GM19099 (cell line): ENCODE measurements around the gene NCSTN.

Experiments
- POLR2A ChIP-seq: IDR thresholded peaks from 3 replicates; pipeline ENCODE4 v1.6.1; 2011; ENCODE audit warnings: low read depth; ENCODE audit not compliant: insufficient read length; ENCODE audit errors: extremely low read depth

Gene NCSTN

DNA sequence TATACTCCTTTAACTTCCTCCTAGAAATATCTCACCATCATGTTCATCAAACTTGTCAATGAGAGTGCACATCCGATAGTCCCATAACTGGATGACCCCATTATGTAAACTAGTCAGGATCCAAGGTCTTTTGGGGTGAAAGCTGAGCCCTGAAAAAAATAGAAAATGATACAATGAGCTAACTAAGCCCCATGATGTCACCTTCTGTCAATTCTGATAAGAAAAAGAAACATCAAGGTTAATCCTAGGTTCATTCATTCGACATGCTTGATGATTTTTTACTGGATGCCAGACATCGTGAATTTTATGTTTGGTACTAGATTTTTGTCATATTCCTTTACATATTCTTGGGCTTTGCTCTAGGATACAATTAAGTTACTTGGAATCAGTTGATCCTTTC lies 3.0 kb upstream of the NCSTN start:
- TF ChIP-seq POLR2A = no peak

DNA sequence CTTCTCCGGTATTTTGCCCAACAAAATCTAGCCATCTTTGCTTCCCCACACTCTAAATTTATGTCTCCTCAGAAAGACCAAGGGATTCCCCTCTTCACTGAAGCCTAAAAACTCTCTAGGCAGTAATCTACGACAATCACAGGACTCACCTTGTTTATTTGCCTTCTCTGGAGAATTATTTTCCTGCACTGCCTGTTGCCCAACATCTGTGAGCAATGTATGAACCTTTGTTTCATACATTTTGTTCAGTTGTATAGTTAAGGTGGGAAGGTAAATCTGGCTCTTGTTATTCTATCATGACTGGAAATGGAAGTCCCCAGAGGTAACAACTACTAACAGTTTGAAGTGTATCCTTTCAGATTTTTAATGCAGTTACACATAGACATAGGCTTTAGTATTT lies 2.3 kb upstream of the NCSTN start:
- no peak for TF ChIP-seq POLR2A

DNA sequence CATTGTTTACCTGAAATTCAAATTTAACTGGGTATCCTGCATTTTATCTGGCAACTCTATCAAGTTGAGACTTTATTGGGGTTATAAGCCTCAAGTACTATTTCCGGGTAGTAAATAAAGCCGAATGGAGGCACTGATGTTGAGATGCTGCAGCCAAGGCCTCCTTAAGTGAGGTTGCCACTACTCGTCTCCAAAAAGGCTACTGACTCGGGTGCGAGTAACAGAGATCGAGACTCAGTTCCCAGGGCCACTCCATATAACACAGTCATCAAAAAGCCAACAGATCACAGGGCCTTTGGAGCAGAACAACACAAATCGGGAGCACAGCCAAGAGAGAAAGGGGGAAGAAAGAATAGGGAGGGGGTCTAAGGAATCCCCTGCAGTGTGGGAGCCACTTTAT lies 657 bp upstream of the NCSTN start:
- no peak for TF ChIP-seq POLR2A

DNA sequence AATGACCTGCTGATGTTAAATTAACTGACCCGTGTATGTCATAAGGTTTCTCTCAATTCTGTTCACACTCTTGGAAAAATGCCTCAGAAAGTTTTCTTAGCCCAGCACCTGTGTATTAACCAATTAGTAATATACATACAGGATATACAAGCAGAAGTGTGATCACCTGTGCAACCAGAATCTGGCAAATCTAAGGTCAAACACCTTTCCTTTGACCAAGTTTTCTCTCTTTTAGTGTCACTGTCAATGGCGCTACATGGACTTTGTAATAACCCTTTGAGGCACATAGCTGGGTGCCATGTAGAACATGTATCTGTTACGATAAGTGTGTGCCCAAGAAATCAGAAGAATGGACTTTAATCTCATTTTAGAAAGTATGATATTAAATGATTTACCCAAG lies 1.1 kb downstream of the NCSTN start:
- TF ChIP-seq POLR2A = no peak

DNA sequence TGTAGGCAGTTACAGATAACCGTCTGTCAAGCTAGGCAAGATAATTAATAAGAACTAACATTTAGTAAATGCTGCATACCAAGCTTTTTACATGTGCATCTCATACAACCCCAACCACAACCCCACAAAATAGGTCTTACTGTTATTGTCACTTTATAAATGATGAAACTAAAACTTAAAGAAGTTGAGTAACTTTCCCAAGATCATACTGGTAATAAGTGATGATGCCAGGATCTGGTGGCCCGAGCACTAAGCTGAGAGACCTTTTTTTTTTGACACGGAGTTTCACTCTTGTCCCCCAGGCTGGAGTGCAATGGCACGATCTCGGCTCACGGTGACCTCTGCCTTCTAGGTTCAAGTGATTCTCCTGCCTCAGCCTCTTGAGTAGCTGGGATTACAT lies 1.8 kb downstream of the NCSTN start:
- no peak for TF ChIP-seq POLR2A

DNA sequence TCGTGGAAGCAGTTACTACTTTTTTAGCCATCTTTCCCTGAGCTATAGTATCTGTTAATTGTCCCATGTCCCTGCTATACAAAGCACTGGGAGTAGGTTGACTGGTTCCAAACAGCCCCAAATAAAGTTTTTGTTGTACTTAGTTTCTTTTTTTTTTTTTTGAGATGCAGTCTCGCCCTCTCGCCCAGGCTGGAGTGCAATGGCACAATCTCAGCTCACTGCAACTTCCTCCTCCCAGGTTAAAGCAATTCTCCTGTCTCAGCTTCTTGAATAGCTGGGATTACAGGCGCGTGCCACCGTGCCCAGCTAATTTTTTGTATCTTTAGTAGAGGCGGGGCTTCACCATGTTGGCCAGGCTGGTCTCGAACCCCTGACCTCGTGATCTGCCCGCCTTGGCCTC lies 3.3 kb downstream of the NCSTN start:
- no peak for TF ChIP-seq POLR2A

DNA sequence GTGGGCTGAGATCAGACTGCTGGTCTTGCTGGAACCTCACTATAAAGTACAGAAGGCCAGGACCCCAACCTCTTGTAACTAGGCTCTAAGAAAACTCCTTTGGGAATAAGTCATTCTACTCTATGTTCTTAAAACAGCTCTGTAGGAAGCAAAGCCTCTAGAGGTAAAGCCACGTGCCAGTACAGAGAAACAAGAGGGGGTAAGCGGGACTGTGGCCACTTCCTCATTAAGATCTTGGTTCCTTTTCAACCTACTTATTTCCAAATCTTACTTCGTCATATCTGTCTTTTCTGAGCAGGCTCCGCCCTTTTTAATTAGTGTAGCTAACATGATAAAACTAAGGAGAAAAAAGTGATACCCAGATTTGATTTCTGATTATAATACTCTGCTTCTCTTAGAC lies 3.8 kb downstream of the NCSTN start:
- TF ChIP-seq POLR2A = no peak

DNA sequence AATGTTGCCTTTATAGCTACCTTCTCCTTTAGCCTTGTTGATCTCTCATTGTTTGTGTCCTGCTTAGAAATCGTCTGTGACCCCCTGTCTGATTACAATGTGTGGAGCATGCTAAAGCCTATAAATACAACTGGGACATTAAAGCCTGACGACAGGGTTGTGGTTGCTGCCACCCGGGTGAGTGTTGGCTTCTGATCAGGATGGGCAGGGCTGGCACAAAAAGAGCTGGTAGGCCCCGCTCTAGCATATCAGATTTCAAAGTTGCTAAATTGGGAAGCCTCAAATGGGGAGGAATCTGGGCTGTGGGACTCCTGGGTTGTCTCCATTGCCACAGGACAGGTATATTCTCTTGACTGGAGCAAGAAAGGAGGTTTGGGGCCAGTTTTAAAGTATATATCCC lies 8.4 kb downstream of the NCSTN start:
- TF ChIP-seq POLR2A = no peak

DNA sequence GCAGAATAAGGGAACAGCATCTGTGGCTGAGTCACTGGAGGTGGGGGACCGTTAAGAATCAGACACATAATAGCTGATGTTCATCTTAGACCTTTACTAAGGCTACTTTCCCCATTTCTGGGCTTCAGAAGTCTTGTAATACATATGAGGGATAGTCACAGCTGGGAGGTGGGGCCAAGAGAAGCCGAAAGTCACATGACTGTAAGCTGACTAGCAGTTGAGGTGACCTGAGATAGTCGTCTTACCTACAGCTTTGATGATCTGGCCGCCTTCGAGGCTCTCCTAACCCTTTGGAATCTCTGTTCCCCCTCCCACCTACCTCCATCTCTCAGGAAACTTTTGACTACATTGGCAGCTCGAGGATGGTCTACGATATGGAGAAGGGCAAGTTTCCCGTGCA lies 9.4 kb downstream of the NCSTN start:
- TF ChIP-seq POLR2A = no peak

DNA sequence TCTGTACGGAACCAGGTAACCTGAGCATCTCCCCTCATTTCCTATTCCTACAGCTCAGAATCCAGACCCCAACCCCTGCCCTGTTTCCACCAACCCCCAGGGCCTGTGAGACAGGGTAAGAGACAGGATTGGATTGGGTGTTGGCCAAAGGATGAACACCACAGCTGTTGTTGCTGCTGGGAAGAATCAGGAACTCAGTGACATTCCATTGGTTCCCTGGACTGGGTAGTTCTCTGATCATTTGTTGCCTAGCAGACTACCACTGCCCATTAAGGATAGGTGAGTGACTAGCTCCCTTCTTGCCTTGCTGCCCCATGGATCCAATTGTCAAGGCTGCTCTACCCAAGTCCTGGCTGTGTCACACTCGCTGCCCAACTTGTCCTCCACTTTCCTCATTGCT lies 10.0 kb downstream of the NCSTN start:
- TF ChIP-seq POLR2A = no peak

DNA sequence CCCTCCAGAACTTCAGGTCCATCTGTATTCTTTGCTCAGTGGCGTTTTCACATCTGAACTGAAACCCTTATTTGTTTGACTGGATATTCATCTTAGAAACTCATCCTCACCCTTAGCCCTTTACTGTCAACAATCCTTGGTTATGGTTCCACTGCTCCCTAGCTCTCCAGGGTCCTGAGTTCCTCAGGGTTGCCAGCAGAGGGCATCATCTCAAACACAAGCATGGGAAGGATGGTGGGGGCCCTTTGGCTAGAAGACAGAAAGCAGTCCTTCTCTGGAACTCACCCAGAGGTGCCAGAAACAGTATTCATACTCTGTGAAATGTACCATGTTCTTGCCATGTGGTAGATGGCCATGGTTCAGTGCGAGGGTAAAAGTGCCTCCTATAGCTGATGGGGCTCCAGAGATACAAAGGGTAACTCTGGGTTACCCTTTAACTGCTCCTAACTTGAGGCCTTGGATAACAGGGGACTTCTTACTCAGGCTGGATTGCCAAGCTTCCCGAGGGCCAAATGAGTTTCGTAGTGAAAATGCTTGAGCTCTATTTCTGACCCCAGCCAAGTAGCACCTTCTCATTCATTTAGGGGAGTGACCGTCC lies 11.3 kb downstream of the NCSTN start:
- no peak for TF ChIP-seq POLR2A

DNA sequence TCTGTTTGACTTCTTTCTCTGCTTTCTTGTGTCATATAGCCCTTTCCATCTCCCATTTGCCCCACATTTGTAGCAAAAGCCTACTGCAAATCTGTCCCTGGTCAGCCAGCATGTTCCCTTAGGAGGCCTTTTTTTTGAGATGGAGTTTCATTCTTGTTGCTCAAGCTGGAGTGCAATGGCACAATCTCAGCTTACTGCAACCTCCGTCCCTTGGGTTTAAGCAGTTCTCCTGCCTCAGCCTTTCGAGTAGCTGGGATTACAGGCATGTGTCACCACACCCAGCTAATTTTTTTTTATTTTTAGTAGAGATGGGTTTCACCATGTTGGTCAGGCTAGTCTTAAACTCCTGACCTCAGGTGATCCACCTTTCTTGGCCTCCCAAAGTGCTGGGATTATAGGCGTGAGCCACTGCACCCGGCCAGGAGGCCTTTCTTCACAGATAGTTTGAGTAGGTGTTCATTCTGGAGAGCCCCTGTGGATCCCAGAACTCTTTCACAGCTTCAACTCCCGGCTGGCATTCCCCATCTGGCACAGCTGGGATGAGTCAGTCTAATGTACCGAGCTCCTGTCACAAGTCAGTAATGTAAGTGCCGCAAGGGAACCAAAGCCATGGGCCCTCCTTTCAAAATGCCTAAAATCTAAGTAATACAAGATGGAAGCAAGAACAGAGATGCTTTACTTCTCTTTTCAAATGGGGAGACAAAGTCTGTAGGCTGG lies 14.3 kb downstream of the NCSTN start:
- TF ChIP-seq POLR2A = no peak

DNA sequence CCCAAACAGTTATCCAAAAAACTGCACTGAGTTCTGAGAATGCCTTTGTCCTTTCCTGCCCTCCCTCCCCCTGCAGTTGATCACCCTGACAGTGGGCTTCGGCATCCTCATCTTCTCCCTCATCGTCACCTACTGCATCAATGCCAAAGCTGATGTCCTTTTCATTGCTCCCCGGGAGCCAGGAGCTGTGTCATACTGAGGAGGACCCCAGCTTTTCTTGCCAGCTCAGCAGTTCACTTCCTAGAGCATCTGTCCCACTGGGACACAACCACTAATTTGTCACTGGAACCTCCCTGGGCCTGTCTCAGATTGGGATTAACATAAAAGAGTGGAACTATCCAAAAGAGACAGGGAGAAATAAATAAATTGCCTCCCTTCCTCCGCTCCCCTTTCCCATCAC lies 14.9 kb downstream of the NCSTN start:
- TF ChIP-seq POLR2A = no peak

DNA sequence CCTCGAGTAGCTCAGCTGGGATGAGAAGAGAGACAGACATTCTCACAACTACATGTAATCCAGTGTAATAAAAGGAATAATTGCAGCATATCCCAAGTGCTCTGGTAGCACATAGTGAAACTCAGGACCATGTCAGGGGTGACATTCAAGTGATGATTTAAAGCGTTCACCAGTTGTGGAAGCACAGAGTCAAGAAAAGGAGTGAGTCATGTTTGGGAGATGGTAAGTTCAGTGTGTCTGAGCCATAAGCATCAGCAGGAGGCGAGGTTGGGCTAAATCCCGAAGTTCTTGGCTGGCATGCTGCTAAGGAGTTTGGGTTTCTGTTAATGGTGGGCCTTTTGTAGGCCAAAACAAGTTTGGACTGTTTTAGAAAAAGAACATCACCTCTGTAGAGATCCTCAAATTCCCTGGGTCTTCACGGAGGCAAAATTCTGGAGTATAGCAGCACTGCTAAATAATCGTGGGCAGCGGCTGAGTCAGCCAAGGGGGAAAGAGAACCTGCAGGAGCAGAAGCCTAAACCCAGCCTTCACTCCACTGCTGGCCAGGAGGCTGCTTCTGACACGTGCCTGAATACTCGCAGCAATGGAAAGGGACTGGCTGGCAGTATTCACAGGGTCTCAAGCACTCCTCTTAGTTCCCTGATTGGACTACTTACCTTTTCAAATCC lies 16.5 kb downstream of the NCSTN start:
- no peak for TF ChIP-seq POLR2A

DNA sequence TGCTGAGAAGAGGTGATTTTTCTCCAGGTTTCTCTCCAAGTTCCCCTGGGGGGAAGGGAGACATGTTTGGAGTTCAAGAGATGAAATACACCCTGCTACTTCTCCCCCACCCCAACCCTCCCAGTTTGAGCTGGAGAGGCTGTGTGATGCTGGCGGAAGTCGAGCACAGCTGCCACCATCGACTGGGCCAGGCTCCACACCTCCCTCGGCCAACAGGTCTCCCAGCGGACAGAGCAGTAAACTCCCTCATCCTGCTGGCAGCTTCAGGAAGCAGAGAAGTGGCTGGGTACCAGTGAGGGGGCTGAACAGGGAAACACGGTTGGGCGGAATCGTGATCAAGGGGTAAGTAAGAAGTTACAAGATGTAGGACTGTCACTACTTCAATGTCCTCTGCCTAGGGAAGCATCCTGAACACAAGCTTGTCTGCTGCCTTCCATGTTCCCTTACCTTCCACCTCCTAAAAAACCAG lies 17.1 kb downstream of the NCSTN start:
- TF ChIP-seq POLR2A = no peak

DNA sequence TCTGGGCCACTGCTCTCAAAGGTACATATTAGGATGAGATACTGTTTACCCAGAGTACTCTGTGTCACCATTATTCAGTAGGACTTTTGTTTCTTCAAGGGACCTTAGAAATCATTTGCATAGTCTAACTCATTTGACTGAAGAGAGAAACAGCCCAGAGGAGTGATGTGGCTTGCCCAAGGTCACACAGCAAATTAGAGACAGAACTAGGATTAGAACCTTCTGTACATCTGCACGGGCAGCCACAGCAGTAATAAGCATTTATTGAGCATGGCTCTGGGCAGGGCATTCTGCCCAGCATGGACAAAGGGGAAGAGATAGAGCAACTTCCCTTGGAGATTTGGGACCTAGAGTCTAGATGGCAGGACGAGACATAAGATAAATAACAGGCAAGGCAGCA lies 18.0 kb downstream of the NCSTN start:
- no peak for TF ChIP-seq POLR2A
